SW 1271 (cell line): Measurements from ENCODE around the gene CNGA3.
"Not testable (repeated sequence)": the region's sequence is repeated elsewhere in the genome, so short reads cannot be mapped to it uniquely, and the experiment has no call there.

Source experiments
- DNase-seq, 2 experiments: peaks; one replicate each; lab custom pipeline; 2025; lab: John Stamatoyannopoulos, UW

CNGA3 gene

DNA sequence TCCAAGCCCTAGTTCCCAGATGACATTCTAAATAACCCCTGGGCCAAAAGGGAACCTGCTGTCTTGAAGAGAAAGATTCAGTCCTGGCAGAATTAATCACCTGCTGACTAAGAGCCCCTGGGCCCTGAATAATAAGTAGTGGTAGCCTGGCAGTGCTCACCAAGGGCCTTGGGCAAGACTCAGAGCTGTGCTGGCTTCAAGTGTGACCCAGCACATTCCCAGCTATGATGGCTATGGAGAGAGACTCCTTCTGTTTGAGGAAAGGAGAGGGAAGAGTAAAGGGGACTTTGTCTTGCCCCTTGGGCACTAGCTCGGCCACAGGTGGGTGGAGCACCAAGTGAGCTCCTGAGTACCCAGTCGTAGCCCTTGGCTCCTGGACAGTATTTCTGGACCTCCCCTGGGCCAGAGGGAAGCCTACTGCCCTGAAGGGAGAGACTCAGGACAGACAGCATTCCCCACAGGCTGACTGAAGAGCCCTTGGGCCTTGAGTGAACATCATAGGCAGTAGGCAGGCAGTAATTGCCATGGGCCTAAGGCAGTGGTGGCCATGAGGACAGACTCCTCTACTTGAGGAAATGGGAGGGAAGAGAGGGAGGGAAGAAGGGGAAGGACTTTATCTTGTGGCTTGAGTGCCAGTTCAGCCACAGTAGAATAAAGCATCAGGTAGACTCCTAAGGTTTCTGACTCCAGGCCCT is 58.4 kb downstream of the CNGA3 start:
- no peak for DNase-seq

DNA sequence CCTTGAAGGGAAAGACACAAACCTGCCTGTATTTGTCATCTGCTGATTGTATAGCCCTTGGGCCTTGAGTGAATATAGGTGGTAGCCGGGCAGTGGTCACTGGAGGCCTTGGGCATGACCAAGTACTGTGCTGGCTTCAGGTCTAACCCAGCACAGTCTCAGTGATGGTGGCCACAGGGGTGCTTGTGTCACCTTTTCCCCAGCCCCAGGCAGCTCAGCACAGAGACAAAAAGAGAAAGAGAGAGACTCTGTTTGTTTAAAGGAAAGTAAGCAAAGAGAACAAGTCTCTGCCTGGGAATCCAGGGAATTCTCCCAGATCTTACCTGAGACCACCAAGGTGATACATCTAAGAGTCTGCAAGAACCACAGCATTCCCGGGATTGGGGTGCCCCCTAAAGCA is 59.0 kb downstream of the CNGA3 start:
- no peak for DNase-seq

DNA sequence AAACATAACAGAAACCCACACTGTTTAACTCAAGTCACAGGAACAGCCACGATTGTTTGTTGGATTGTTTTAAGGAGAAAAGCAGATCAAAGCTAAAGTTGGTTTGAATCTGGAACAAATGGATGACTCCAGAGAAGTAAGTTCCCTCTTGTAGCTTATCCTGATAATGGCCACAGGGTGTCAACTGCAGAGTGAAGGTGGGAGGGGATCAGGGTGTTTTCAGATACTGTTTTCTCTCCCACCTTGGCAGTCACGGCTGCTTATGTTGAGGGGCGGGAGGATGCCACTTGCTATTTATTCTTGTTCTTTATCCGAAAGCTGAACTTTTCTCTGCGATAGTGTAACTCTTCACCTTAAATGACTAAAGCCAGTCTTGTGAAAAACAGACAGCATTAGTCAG is 61.9 kb downstream of the CNGA3 start:
- DNase-seq, result no peak

DNA sequence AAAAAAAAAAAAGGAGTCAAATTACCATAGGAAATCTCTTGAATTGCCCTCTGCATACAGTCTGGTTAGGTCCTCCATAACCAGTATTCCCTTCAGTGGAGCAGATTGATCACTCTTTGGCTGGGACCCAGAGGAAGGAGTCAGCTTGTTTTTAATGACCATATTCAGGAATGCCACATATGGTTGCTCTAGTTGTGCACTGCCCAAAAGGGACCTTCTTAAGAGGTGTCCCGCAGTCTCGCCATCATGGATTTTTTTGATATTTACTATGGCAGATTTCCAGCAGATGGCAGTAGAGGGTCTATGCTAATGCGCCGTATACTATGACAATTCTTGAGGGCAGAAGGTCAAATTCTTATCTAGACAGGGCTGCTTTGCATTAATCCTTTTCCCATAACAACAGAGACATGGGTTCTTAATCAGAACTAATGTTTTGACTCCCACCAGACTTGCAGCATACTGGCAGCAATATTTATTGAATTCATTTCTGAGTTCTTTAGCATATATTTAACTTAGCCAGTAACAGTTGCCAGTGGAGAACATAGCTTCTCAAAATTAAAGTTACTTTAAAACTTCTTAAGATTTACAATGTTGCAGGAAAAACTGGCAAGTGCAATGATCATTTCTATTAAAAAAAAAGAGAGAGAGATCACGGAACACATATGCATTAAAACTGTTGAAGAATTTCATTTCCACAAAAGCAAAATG is 66.6 kb downstream of the CNGA3 start:
- peak; percentile 6 to 72 for DNase-seq

DNA sequence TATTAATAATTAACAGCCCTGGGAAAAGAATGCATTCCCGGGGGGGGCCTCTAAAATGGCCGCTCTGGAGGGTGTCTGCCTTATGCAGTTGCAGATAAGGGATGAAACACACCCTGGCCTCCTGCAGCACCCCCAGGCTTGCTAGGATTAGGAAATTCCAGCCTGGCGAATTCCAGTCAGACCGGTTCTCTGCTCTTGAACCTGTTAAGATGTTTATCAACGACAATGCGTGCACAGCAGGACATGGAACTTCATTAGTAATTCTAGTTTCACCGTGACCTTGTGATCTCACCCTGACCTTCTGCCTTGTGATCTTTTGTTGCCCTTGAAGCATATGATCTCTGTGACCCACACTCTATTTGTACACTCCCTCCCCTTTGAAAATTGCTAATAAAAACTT is 68.0 kb downstream of the CNGA3 start:
- not testable (repeated sequence) for DNase-seq

DNA sequence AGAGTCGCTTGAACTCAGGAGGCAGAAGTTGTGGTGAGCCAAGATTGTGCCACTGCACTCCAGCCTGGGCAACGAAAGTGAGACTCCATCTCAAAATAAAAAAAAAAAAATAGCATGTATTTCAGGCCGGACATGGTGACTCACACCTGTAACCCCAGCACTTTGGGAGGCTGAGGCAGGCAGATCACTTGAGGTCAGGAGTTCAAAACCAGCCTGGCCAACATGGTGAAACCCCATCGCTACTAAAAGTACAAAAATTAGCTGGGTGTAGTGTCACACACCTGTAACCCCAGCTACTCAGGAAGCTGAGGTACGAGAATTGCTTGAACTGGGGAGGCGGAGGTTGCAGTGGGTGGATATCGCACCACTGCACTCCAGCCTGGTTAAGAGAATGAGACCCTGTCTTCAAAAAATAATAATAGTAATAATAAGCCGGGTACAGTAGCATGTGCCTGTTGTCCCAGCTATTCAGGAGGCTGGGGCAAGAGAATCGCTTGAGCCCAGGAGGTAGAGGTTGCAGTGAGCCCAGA is 69.5 kb downstream of the CNGA3 start:
- not testable (repeated sequence) for DNase-seq

DNA sequence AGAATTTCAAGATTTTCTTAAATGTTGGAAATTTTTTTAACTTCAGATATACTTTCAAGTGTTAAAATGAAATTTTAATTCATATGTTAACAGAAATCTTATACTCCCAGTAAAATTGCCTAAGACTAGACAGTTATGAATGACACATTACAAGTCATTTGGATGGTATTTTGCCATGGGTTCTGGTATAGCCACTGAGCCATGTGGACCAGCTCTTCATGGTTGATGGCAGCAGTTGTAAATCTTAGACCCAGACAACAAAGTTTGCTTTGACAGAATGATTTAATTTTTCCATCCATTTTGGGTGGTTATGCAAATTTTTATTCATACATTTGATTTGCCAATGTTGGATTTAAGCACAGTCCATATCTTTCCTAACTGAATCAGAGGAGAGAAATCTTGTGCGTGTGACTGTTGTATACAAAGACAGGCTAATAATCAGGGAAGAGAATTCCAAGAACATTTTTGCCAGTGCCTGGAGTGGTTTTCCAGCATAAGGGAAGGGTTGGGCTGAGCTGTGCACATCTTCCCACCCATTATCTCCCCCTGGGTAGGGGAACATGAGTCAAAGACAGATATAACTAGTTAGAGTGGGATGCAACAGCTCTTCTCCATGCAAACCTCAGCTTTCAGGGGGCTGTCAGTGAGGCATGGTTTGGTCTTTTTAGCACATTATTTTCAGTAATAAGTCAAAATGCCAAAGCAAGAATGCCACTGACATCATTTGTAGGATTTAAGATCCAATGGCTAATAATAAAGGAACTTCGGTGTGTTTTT is 70.3 kb downstream of the CNGA3 start:
- DNase-seq, result no peak

DNA sequence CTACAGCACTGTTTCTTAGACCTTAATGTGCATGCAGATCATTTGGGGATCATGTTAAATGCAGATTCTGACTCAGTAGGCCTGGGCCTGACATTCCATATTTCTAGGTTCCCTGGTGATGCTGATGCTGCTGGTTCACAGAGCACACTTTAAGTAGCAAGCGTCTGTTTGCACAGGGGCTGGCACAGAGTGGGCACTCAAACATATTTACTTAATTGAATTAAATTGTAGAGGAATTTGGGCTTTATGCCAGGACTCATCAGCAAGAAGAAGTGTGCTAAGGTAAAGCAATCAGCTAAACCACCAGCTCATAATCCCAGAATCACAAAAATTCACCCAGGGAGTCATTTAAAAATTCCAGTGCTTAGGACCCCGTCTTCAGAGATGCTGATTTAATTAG is 73.3 kb downstream of the CNGA3 start:
- DNase-seq, result no peak

DNA sequence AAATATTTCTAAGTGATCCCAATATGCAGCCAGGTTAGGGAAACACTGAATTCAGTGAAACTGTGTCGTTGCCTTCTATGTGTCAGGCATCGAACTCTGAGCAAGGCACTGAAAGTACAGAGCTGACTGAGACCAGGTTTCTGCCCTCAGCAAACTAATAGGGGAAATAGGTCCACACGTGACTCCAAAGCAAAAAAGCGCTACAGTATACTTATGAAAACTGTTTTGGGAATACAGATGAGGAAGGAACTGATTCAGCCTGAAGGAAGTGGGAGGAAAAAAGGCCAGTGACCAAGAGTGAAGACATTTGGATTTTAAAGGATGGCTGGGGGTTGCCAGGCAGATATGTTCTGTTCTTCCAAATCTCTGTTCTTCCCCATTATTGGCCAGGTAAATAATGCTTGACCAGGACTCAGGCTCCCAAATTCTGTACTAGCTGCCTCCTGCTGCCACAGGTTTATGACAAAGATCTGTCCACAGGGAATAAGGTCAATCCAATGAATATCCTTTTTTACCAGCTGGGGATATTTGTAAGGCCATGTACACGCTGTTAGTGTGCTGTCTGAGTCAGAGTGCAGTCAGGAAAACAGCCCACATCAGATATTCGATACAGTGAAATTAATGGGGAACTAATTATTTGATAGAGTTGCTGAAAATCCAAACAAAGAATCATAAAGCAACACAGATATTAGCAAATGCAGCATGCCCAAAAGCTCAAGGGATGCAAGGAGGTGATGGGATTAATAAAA is 73.9 kb downstream of the CNGA3 start:
- DNase-seq, result no peak

DNA sequence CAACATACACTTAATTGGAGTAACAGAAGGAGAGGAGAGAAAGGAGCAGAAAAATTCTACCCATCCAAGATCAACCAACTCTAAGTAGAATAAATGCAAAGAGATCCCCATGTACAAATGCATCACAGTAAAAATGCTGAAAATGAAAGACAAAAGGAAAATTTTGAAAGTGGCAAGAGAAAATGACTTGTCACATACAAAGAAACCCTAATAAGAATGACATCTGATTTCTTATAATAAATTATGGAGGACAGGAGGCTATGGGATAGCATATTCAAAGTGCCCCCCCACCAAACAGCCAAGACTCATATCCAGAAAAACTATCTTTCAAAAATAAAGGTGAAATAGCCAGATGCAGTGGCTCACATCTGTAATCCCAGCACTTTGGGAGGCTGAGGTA is 76.2 kb downstream of the CNGA3 start:
- no peak for DNase-seq

DNA sequence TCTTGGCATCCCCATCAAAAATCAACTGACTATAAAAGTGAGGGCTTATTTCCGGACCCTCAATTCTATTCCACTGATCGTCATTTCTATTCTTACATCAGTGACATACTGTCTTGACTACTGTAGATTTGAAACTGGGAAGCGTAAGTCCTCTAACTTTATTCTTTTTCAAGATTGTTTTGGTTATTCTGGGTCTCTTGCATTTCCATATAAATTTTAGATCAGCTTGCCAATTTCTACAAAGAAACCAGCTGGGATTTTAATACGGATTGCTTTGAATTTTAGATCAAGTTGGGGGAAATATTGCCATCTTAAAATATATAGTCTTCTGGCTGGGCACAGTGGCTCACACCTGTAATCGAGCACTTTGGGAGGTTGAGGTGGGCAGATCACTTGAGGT is 80.5 kb downstream of the CNGA3 start:
- no peak for DNase-seq

DNA sequence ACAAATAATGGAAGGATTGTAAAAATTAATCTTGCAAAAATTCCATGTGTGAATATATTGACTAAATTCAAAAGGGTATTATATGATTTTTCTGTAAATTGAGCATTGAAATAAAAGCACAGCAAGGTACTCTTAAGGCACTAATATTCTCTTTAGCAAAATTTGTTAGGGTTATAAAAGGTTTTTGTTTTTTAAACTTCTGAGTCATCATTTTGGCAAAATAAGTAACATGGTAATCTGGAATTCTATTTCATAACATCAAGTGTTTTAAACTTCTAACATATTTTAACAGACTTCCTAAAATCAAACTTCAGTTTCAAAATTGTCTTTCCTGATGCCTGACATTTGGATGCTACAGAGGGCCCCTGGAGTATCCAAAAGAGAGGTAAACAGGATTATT is 85.9 kb downstream of the CNGA3 start:
- DNase-seq, result no peak

DNA sequence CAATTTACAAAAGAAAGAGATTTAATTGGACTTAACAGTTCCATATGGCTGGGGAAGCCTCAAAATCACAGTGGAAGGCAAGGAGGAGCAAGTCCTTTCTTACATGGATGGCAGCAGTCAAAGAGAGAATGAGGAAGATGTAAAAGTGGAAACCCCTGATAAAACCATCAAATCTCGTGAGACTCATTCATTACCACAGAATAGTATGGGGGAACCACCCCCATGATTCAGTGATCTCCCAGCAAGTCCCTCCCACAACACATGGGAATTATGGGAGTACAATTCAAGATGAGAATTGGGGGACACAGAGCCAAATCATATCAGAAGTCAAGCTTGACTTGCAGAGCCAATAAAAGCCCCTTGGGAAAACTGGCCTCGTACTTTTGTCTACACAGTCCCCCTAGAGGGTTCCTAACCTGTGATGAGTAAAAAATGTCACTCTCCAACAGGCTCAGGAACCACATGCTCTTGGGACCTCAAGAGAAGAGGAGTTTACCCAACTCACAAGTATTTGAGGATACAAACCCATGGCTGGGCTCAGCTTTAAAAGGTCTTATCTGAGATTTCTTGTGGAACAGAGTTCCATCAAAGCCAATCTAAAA is 87.2 kb downstream of the CNGA3 start:
- DNase-seq, result no peak

DNA sequence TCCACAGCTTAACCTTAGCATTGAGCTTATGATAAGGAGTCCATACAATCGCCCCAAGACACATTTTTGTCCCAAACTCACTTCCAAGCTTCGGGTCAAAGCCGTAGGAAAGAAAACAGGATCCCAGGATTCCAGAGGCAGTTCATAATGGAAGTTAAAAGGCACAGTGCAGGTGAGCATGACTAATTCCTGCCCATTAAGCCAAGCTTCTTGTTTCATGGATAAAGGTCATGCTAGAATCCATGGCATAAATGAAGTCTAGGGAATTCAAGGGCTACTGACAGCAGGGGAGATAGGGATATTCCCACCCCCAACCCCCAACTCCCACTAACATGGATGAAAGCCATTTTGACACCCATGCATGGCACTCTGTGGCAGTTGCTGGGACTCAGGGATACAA is 88.2 kb downstream of the CNGA3 start:
- DNase-seq, result no peak

DNA sequence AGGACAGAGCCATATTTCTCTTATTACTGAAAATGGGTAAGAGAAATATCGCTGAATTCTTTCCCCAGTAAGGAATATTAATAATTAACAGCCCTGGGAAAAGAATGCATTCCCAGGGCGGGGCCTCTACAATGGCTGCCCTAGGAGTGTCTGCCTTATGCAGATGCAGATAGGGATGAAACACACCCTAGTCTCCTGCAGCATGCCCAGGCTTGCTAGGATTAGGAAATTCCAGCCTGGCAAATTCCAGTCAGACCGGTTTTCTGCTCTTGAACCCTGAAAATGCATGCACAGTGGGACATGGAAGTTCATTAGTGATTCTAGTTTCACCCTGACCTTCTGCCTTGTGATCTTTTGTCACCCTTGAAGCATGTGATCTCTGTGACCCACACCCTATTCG is 89.4 kb downstream of the CNGA3 start:
- not testable (repeated sequence) for DNase-seq

DNA sequence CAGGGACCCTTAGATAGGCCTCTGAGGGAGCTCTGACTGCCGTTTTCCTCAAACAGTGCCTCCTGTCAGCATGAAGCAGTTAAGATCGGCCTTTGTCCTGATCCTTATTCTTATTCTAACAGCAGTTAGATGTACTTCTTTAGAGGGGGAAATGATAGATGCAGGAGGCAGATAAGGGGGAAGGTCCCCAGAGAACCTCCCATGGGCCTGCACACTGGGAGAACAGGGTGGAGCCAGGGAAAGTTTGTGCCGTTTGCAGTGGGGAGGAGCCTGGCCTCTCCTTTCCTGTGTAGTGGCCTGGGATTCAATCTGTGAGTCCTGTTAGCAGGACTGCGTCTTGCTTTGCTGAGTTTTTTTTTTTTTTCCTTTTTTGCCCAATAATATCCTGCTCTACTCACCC is 90.5 kb downstream of the CNGA3 start:
- DNase-seq, result no peak

DNA sequence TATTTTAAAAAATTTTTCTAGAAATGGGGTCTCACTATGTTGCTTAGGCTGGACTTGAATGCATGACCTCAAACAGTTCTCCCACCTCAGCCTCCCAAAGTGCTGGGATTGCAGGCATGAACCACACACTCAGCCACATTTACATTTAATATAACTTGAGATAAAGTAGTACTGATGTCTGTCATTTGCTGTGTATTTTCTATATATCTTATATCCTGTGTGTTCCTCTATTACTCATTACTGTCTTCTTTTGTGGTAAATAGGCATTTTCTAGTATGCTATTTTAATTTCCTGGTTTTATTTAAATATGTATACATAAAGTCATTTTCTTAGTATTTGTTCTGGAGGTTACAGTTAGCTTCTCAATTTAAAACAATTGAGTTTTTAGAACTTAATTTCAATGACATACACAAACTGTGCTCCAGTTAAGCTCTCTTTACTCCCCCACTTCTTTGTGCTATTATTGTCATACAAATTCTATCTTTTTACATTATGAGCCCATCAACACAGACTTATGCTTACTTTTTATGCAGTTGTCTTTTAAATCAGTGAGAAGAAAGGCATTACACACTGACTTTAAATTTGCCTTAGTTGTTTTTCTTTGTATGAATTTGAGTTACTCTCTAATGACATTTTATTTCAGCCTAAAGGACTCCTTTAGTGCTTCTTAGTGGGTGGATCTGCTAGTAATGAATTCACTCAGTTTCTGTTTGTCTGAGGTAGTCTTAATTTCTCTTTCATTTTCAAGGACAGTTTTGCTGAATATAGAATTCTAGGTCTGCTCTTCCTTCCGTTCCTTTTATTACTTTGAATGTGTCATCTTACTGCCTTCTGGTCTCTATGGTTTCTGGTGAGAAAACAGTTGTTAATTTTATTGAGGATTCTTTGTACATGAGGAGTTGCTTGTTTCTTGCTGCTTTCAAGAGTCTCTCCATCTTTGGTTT is 92.2 kb downstream of the CNGA3 start:
- no peak for DNase-seq

DNA sequence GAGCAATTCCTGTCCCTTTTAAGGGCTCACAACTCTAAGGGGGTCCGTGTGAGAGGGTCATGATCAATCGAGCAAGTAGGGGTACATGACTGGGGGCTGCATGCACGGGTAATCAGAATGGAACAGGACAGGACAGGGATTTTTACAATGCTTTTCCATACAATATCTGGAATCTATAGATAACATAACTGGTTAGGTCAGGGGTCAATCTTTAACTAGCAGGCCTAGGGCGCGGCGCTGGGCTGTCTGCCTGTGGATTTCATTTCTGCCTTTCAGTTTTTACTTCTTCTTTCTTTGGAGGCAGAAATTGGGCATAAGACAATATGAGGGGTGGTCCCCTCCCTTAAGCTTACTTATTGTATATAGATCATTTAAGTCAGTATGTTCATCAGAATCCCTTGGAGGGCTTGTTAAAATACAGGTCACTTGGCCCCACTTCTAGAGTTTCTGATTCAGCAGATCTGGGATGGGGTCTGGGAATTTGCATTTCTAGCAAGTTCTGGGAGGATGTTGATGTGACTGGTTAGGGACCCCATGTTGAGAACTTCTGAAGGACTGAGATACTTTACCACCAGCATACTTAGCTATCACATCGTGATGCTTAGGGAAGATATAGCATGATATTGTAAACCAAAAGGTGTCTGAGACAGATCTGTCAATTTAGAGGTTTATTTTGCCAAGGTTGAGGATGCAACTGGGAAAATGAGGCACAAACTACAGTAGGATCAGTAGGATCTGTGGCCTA is 95.6 kb downstream of the CNGA3 start:
- DNase-seq, result no peak

DNA sequence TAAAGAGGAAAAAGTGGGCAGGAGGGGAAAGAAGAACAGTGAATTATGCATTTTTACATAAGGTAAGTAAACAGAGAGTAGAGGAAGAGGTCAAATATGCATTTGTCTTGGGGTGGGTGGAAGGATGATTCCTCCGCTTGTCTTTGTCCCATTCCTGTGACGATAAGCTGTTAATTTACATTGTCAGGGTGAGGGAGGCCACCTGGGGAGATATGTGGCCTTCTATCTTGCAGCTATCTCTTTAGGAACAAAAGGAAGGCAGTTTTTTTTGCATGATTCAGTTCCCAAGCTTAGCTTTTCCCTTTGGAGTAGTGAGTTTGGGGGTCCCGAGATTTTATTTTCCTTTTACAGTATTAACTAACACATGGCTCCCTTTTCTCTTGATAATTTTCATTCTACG is 96.2 kb downstream of the CNGA3 start:
- no peak for DNase-seq
